Measurements from ENCODE around the gene CACNA2D2. TPM values are rescaled to one million over a fixed set of nuclear protein-coding genes. Genes with fewer than 3 reads are reported as not detected.

Gene CACNA2D2
- total RNA-seq, 1 donor from 2014 or later: 0.40 TPM

- Mint-ChIP-seq H3K36me3 (ENCODE audit: low read depth) (no peaks in the 10 kb centered on the region), H3K27me3 (ENCODE audit: low read depth) (no peaks in the 10 kb centered on the region), H3K4me3 (ENCODE audit: unreplicated experiment) (peak within 1 kb of the TSS; percentile 19), H3K27ac (ENCODE audit: unreplicated experiment) (no peak within 1 kb of the TSS), H3K9me3 (ENCODE audit: low read depth) (no peaks in the 10 kb centered on the region), H3K4me1 (ENCODE audit: low read depth) (peaks cover 33% of the 10 kb centered on the region)
- TF ChIP-seq CTCF (IDR thresholded peaks at IDR 0.05): no peak
- DNase-seq (ENCODE audit: low spot score): no peak
These were observed 162.7 kb downstream of the CACNA2D2 start, which contains the start of gene RASSF1 for GRCh38 chr3:50340448-50341329. TSS of gene RASSF1 (minus strand) at chr3:50340836. CDS start at chr3:50340805, 31 bp downstream.

GRCh38 chr3:50340147-50340447, 163.3 kb downstream of the CACNA2D2 start:
- no peaks in the 10 kb centered on the region for H3K36me3 Mint-ChIP-seq (ENCODE audit: low read depth)
- no peak for DNase-seq (ENCODE audit: low spot score)
- no peak overlapping the region for H3K27ac Mint-ChIP-seq (ENCODE audit: unreplicated experiment)
- no peaks in the 10 kb centered on the region for H3K9me3 Mint-ChIP-seq (ENCODE audit: low read depth)
- H3K4me3 Mint-ChIP-seq (ENCODE audit: unreplicated experiment): no peak overlapping the region
- peaks cover 39% of the 10 kb centered on the region for H3K4me1 Mint-ChIP-seq (ENCODE audit: low read depth)
- TF ChIP-seq CTCF (IDR thresholded peaks at IDR 0.05): no peak
- H3K27me3 Mint-ChIP-seq (ENCODE audit: low read depth): no peaks in the 10 kb centered on the region

- no peak overlapping the region for H3K27ac Mint-ChIP-seq (ENCODE audit: unreplicated experiment)
- H3K27me3 Mint-ChIP-seq (ENCODE audit: low read depth): no peaks in the 10 kb centered on the region
- H3K4me1 Mint-ChIP-seq (ENCODE audit: low read depth): peaks cover 43% of the 10 kb centered on the region
- no peak for TF ChIP-seq CTCF (IDR thresholded peaks at IDR 0.05)
- no peaks in the 10 kb centered on the region for H3K36me3 Mint-ChIP-seq (ENCODE audit: low read depth)
- no peak for DNase-seq (ENCODE audit: low spot score)
- no peaks in the 10 kb centered on the region for H3K9me3 Mint-ChIP-seq (ENCODE audit: low read depth)
- H3K4me3 Mint-ChIP-seq (ENCODE audit: unreplicated experiment): no peak overlapping the region
These were observed 163.8 kb downstream of the CACNA2D2 start for GRCh38 chr3:50339485-50340146.

- peak overlapping the region; percentile 75 for H3K27ac Mint-ChIP-seq (ENCODE audit: unreplicated experiment)
- H3K36me3 Mint-ChIP-seq (ENCODE audit: low read depth): no peaks in the 10 kb centered on the region
- TF ChIP-seq CTCF (IDR thresholded peaks at IDR 0.05): no peak
- H3K27me3 Mint-ChIP-seq (ENCODE audit: low read depth): no peaks in the 10 kb centered on the region
- peak overlapping the region; percentile 98 for H3K4me3 Mint-ChIP-seq (ENCODE audit: unreplicated experiment)
- H3K9me3 Mint-ChIP-seq (ENCODE audit: low read depth): no peaks in the 10 kb centered on the region
- peaks cover 49% of the 10 kb centered on the region for H3K4me1 Mint-ChIP-seq (ENCODE audit: low read depth)
- DNase-seq (ENCODE audit: low spot score): no peak
These were observed 164.5 kb downstream of the CACNA2D2 start for GRCh38 chr3:50338965-50339364.

- no peaks in the 10 kb centered on the region for H3K36me3 Mint-ChIP-seq (ENCODE audit: low read depth)
- peak overlapping the region; percentile 98 for H3K4me3 Mint-ChIP-seq (ENCODE audit: unreplicated experiment)
- no peaks in the 10 kb centered on the region for H3K27me3 Mint-ChIP-seq (ENCODE audit: low read depth)
- DNase-seq (ENCODE audit: low spot score): peak; percentile 100
- no peak for TF ChIP-seq CTCF (IDR thresholded peaks at IDR 0.05)
- peaks cover 55% of the 10 kb centered on the region for H3K4me1 Mint-ChIP-seq (ENCODE audit: low read depth)
- peak overlapping the region; percentile 98 for H3K27ac Mint-ChIP-seq (ENCODE audit: unreplicated experiment)
- H3K9me3 Mint-ChIP-seq (ENCODE audit: low read depth): no peaks in the 10 kb centered on the region
These were observed 166.1 kb downstream of the CACNA2D2 start for GRCh38 chr3:50337175-50337861.

All from chondrocyte (in vitro differentiated cells).